ENCODE data around the gene UTP20. TPM values are rescaled to one million over a fixed set of nuclear protein-coding genes. Genes with fewer than 3 reads are reported as not detected.

UTP20 gene
- total RNA-seq, 2 donors from 2014 or later, result 15.7 to 38.3 TPM

GRCh38 chr12:101299346-101299745 is 19.4 kb downstream of the UTP20 start:
- Mint-ChIP-seq H3K9me3 (no peaks in the 10 kb centered on the region), H3K4me1 (no peaks in the 10 kb centered on the region), H3K4me3 (no peak overlapping the region), H3K27ac (no peak overlapping the region), H3K27me3 (no peaks in the 10 kb centered on the region), H3K36me3 (ENCODE audit: low read depth) (peaks cover 95% of the 10 kb centered on the region)
- no peak for ATAC-seq (replicated peaks)

- Mint-ChIP-seq H3K4me1 (no peaks in the 10 kb centered on the region), H3K4me3 (no peak overlapping the region), H3K36me3 (ENCODE audit: low read depth) (peaks cover 95% of the 10 kb centered on the region), H3K27me3 (no peaks in the 10 kb centered on the region), H3K9me3 (no peaks in the 10 kb centered on the region), H3K27ac (no peak overlapping the region)
- no peak for ATAC-seq (replicated peaks)
Observed at GRCh38 chr12:101299931-101300330, 20.0 kb downstream of the UTP20 start.

GRCh38 chr12:101302741-101303140 is 22.8 kb downstream of the UTP20 start:
- H3K4me1 Mint-ChIP-seq, result no peaks in the 10 kb centered on the region
- no peaks in the 10 kb centered on the region for H3K9me3 Mint-ChIP-seq
- no peak overlapping the region for H3K4me3 Mint-ChIP-seq
- no peaks in the 10 kb centered on the region for H3K27me3 Mint-ChIP-seq
- no peak overlapping the region for H3K27ac Mint-ChIP-seq
- no peak for ATAC-seq (replicated peaks)
- peaks cover 95% of the 10 kb centered on the region for H3K36me3 Mint-ChIP-seq (ENCODE audit: low read depth)

- no peaks in the 10 kb centered on the region for H3K27me3 Mint-ChIP-seq
- H3K9me3 Mint-ChIP-seq, result no peaks in the 10 kb centered on the region
- ATAC-seq (replicated peaks), result no peak
- H3K27ac Mint-ChIP-seq, result no peak overlapping the region
- H3K36me3 Mint-ChIP-seq (ENCODE audit: low read depth), result peaks cover 95% of the 10 kb centered on the region
- no peak overlapping the region for H3K4me3 Mint-ChIP-seq
- H3K4me1 Mint-ChIP-seq, result no peaks in the 10 kb centered on the region
Observed at GRCh38 chr12:101305226-101305779, 25.4 kb downstream of the UTP20 start.

GRCh38 chr12:101305794-101306193 is 25.9 kb downstream of the UTP20 start:
- Mint-ChIP-seq H3K4me3 (no peak overlapping the region), H3K36me3 (ENCODE audit: low read depth) (peaks cover 95% of the 10 kb centered on the region)

GRCh38 chr12:101322480-101322879 is 42.6 kb downstream of the UTP20 start:
- no peaks in the 10 kb centered on the region for H3K4me1 Mint-ChIP-seq

More at GRCh38 chr12:101305794-101306193, 25.9 kb downstream of the UTP20 start:
- H3K9me3 Mint-ChIP-seq, result no peaks in the 10 kb centered on the region
- no peaks in the 10 kb centered on the region for H3K4me1 Mint-ChIP-seq
- no peaks in the 10 kb centered on the region for H3K27me3 Mint-ChIP-seq
- H3K27ac Mint-ChIP-seq, result no peak overlapping the region
- ATAC-seq (replicated peaks), result no peak

GRCh38 chr12:101323255-101323654 is 43.4 kb downstream of the UTP20 start:
- Mint-ChIP-seq H3K36me3 (ENCODE audit: low read depth) (peaks cover 90% of the 10 kb centered on the region), H3K9me3 (no peaks in the 10 kb centered on the region), H3K27ac (no peak overlapping the region), H3K4me3 (no peak overlapping the region), H3K4me1 (no peaks in the 10 kb centered on the region), H3K27me3 (no peaks in the 10 kb centered on the region)
- ATAC-seq (replicated peaks), result no peak

More at GRCh38 chr12:101322480-101322879, 42.6 kb downstream of the UTP20 start:
- no peak overlapping the region for H3K4me3 Mint-ChIP-seq
- H3K27ac Mint-ChIP-seq, result no peak overlapping the region
- no peaks in the 10 kb centered on the region for H3K9me3 Mint-ChIP-seq
- H3K27me3 Mint-ChIP-seq, result no peaks in the 10 kb centered on the region
- no peak for ATAC-seq (replicated peaks)
- H3K36me3 Mint-ChIP-seq (ENCODE audit: low read depth), result peaks cover 90% of the 10 kb centered on the region

- Mint-ChIP-seq H3K9me3 (no peaks in the 10 kb centered on the region), H3K4me3 (no peak overlapping the region), H3K4me1 (no peaks in the 10 kb centered on the region), H3K36me3 (ENCODE audit: low read depth) (peaks cover 90% of the 10 kb centered on the region), H3K27me3 (no peaks in the 10 kb centered on the region), H3K27ac (no peak overlapping the region)
- ATAC-seq (replicated peaks), result no peak
Observed at GRCh38 chr12:101325590-101325989, 45.7 kb downstream of the UTP20 start.

- Mint-ChIP-seq H3K9me3 (no peaks in the 10 kb centered on the region), H3K4me1 (no peaks in the 10 kb centered on the region), H3K4me3 (no peak overlapping the region), H3K36me3 (ENCODE audit: low read depth) (peaks cover 90% of the 10 kb centered on the region), H3K27ac (no peak overlapping the region), H3K27me3 (no peaks in the 10 kb centered on the region)
- ATAC-seq (replicated peaks), result no peak
Observed at GRCh38 chr12:101327051-101327450, 47.1 kb downstream of the UTP20 start.

- H3K36me3 Mint-ChIP-seq (ENCODE audit: low read depth), result peaks cover 92% of the 10 kb centered on the region
- H3K4me1 Mint-ChIP-seq, result no peaks in the 10 kb centered on the region
Observed at GRCh38 chr12:101327546-101327945, 47.6 kb downstream of the UTP20 start.

GRCh38 chr12:101328917-101329316 is 49.0 kb downstream of the UTP20 start:
- Mint-ChIP-seq H3K4me1 (no peaks in the 10 kb centered on the region), H3K36me3 (ENCODE audit: low read depth) (peaks cover 95% of the 10 kb centered on the region), H3K9me3 (no peaks in the 10 kb centered on the region), H3K27ac (no peak overlapping the region), H3K27me3 (no peaks in the 10 kb centered on the region), H3K4me3 (no peak overlapping the region)
- ATAC-seq (replicated peaks), result no peak

More at GRCh38 chr12:101327546-101327945, 47.6 kb downstream of the UTP20 start:
- no peak overlapping the region for H3K4me3 Mint-ChIP-seq
- no peak overlapping the region for H3K27ac Mint-ChIP-seq
- H3K9me3 Mint-ChIP-seq, result no peaks in the 10 kb centered on the region
- H3K27me3 Mint-ChIP-seq, result no peaks in the 10 kb centered on the region
- no peak for ATAC-seq (replicated peaks)

GRCh38 chr12:101330631-101331030 is 50.7 kb downstream of the UTP20 start:
- ATAC-seq (replicated peaks), result no peak
- Mint-ChIP-seq H3K4me1 (no peaks in the 10 kb centered on the region), H3K36me3 (ENCODE audit: low read depth) (peaks cover 97% of the 10 kb centered on the region), H3K27me3 (no peaks in the 10 kb centered on the region), H3K27ac (no peak overlapping the region), H3K4me3 (no peak overlapping the region), H3K9me3 (no peaks in the 10 kb centered on the region)

GRCh38 chr12:101336437-101336836 is 56.5 kb downstream of the UTP20 start:
- Mint-ChIP-seq H3K27ac (no peak overlapping the region), H3K4me3 (no peak overlapping the region), H3K9me3 (no peaks in the 10 kb centered on the region), H3K36me3 (ENCODE audit: low read depth) (peaks cover 99% of the 10 kb centered on the region), H3K4me1 (no peaks in the 10 kb centered on the region), H3K27me3 (no peaks in the 10 kb centered on the region)
- no peak for ATAC-seq (replicated peaks)

- H3K4me3 Mint-ChIP-seq, result no peak overlapping the region
Observed at GRCh38 chr12:101338087-101338486, 58.2 kb downstream of the UTP20 start.

GRCh38 chr12:101343893-101344292 is 64.0 kb downstream of the UTP20 start:
- H3K4me3 Mint-ChIP-seq, result no peak overlapping the region
- H3K27me3 Mint-ChIP-seq, result no peaks in the 10 kb centered on the region
- H3K9me3 Mint-ChIP-seq, result no peaks in the 10 kb centered on the region
- H3K27ac Mint-ChIP-seq, result no peak overlapping the region
- ATAC-seq (replicated peaks), result no peak
- H3K4me1 Mint-ChIP-seq, result no peaks in the 10 kb centered on the region
- H3K36me3 Mint-ChIP-seq (ENCODE audit: low read depth), result peaks cover 94% of the 10 kb centered on the region

More at GRCh38 chr12:101338087-101338486, 58.2 kb downstream of the UTP20 start:
- no peaks in the 10 kb centered on the region for H3K27me3 Mint-ChIP-seq
- peaks cover 93% of the 10 kb centered on the region for H3K36me3 Mint-ChIP-seq (ENCODE audit: low read depth)
- H3K27ac Mint-ChIP-seq, result no peak overlapping the region
- ATAC-seq (replicated peaks), result no peak
- H3K4me1 Mint-ChIP-seq, result no peaks in the 10 kb centered on the region
- no peaks in the 10 kb centered on the region for H3K9me3 Mint-ChIP-seq

- Mint-ChIP-seq H3K36me3 (ENCODE audit: low read depth) (peaks cover 99% of the 10 kb centered on the region), H3K9me3 (no peaks in the 10 kb centered on the region), H3K4me1 (no peaks in the 10 kb centered on the region), H3K27me3 (no peaks in the 10 kb centered on the region), H3K4me3 (no peak overlapping the region), H3K27ac (no peak overlapping the region)
- no peak for ATAC-seq (replicated peaks)
Observed at GRCh38 chr12:101351682-101352081, 71.8 kb downstream of the UTP20 start.
